KMS-11 (cell line): ENCODE data around the gene NAT9.
A peak's percentile ranks its signal among the peaks of the same experiment; 100 is the strongest.

Experiments
- H2AFZ ChIP-seq: fragments of 200-600 bp; sonication (generic); 2 replicates; pipeline ENCODE4 v1.6.1; 2016; ENCODE audit warnings: antibody characterized with exemption, mixed run types, low read depth
- H3K27ac ChIP-seq: fragments of 200-600 bp; sonication (generic); 2 replicates; pipeline ENCODE4 v1.6.1; 2016; ENCODE audit warnings: mild to moderate bottlenecking, mixed run types
- H3K27me3 ChIP-seq: fragments of 200-600 bp; sonication (generic); 2 replicates; pipeline ENCODE4 v1.6.1; 2017; ENCODE audit warnings: mild to moderate bottlenecking, low read depth, mixed run types, moderate library complexity; ENCODE audit not compliant: insufficient read depth
- H3K36me3 ChIP-seq: fragments of 200-600 bp; sonication (generic); 2 replicates; pipeline ENCODE4 v1.6.1; 2017; ENCODE audit warnings: mild to moderate bottlenecking, mixed run types; ENCODE audit not compliant: insufficient read depth
- H3K4me1 ChIP-seq: fragments of 200-600 bp; sonication (generic); 2 replicates; pipeline ENCODE4 v1.6.1; 2016; ENCODE audit warnings: mild to moderate bottlenecking, low read depth, mixed run types; ENCODE audit not compliant: poor library complexity, severe bottlenecking
- H3K4me2 ChIP-seq: fragments of 200-600 bp; sonication (generic); 2 replicates; pipeline ENCODE4 v1.7.0; 2016; ENCODE audit warnings: mild to moderate bottlenecking, mixed run types
- H3K4me3 ChIP-seq: fragments of 200-600 bp; sonication (generic); IDR thresholded peaks from 2 replicates; pipeline ENCODE4 v1.6.1; 2017; ENCODE audit warnings: low read depth, low read length, mixed read lengths; ENCODE audit not compliant: insufficient read depth
- H3K79me2 ChIP-seq: fragments of 200-600 bp; sonication (generic); 2 replicates; pipeline ENCODE4 v1.6.1; 2016; ENCODE audit warnings: low read depth, mixed run types; ENCODE audit not compliant: insufficient read depth
- H3K9ac ChIP-seq: fragments of 200-600 bp; sonication (generic); 2 replicates; pipeline ENCODE4 v1.6.1; 2016; ENCODE audit warnings: mild to moderate bottlenecking, mixed run types
- H4K20me1 ChIP-seq: fragments of 200-600 bp; sonication (generic); 2 replicates; pipeline ENCODE4 v1.6.1; 2016; ENCODE audit warnings: mild to moderate bottlenecking, mixed run types; ENCODE audit not compliant: insufficient read depth
- CTCF ChIP-seq: fragments of 200-600 bp; sonication (generic); conservative IDR thresholded peaks from 2 replicates; pipeline ENCODE4 v1.6.1; 2017; ENCODE audit warnings: low read depth, mild to moderate bottlenecking, antibody characterized with exemption, low read length, moderate library complexity, mixed read lengths

Gene NAT9

GRCh38 chr17:74742978-74743545 is 33.1 kb downstream of the NAT9 start:
- Histone ChIP-seq H3K79me2 (no peaks in the 10 kb centered on the region), H3K9ac (no peak overlapping the region), H3K4me1 (peaks cover 71% of the 10 kb centered on the region), H2AFZ (no peak overlapping the region), H3K27me3 (no peaks in the 10 kb centered on the region), H3K36me3 (no peaks in the 10 kb centered on the region), H3K4me2 (peak overlapping the region; percentile 59; the same call in 1 of the 2 replicates), H3K4me3 (no peak overlapping the region), H3K27ac (peak overlapping the region; percentile 55; the same call in 1 of the 2 replicates), H4K20me1 (no peaks in the 10 kb centered on the region)
- no peak for TF ChIP-seq CTCF

- no peaks in the 10 kb centered on the region for H4K20me1 ChIP-seq
- H3K27ac ChIP-seq: peak overlapping the region; percentile 55
- H3K4me1 ChIP-seq: peaks cover 69% of the 10 kb centered on the region
- no peaks in the 10 kb centered on the region for H3K79me2 ChIP-seq
- peak overlapping the region; percentile 59 for H3K4me2 ChIP-seq
- H3K27me3 ChIP-seq: peaks cover 4% of the 10 kb centered on the region; the same call in 1 of the 2 replicates
- peak overlapping the region; percentile 2; the same call in 1 of the 2 replicates for H3K9ac ChIP-seq
- H3K4me3 ChIP-seq: no peak overlapping the region
- H3K36me3 ChIP-seq: no peaks in the 10 kb centered on the region
- TF ChIP-seq CTCF: no peak
- peak overlapping the region; percentile 59; the same call in 1 of the 2 replicates for H2AFZ ChIP-seq
These were observed 34.0 kb downstream of the NAT9 start for GRCh38 chr17:74742153-74742515.

- H3K27ac ChIP-seq: no peak overlapping the region
These were observed 35.3 kb downstream of the NAT9 start for GRCh38 chr17:74740641-74741387.

GRCh38 chr17:74740173-74740572 is 36.0 kb downstream of the NAT9 start:
- Histone ChIP-seq H3K79me2 (no peaks in the 10 kb centered on the region), H2AFZ (no peak overlapping the region), H3K9ac (no peak overlapping the region), H3K27ac (no peak overlapping the region), H4K20me1 (no peaks in the 10 kb centered on the region), H3K36me3 (no peaks in the 10 kb centered on the region), H3K4me1 (peaks cover 67% of the 10 kb centered on the region), H3K27me3 (peaks cover 11% of the 10 kb centered on the region; the same call in 1 of the 2 replicates), H3K4me2 (no peak overlapping the region), H3K4me3 (no peak overlapping the region)
- no peak for TF ChIP-seq CTCF

More at GRCh38 chr17:74740641-74741387, 35.3 kb downstream of the NAT9 start:
- no peak for TF ChIP-seq CTCF
- peaks cover 69% of the 10 kb centered on the region for H3K4me1 ChIP-seq
- no peak overlapping the region for H3K9ac ChIP-seq
- peaks cover 9% of the 10 kb centered on the region; the same call in 1 of the 2 replicates for H3K27me3 ChIP-seq
- no peak overlapping the region; the same call in 1 of the 2 replicates for H3K4me2 ChIP-seq
- no peak overlapping the region for H2AFZ ChIP-seq
- no peak overlapping the region for H3K4me3 ChIP-seq
- H4K20me1 ChIP-seq: no peaks in the 10 kb centered on the region
- H3K36me3 ChIP-seq: no peaks in the 10 kb centered on the region
- H3K79me2 ChIP-seq: no peaks in the 10 kb centered on the region
